HepG2 (cell line): Measurements from ENCODE around the gene DCC. TPM values are rescaled to one million over a fixed set of nuclear protein-coding genes. Genes with fewer than 3 reads are reported as not detected.

Experiments
- ATAC-seq: fragments of 200-7000 bp; cut with Tn5 transposase; 3 replicates; pipeline ENCODE4 v1.9.1; 2020; ENCODE audit warnings: mild to moderate bottlenecking, moderate library complexity
- BruUV-seq: library from RNA; stranded (reverse); fragments of 400-500 nt; replicated peaks from 2 replicates; lab custom pipeline; 2021; lab: Mats Ljungman, UMichigan
- CTCF ChIA-PET: fragments of 300-600 bp; formaldehyde crosslinking; extraction: SDS; loops from one replicate; lab custom pipeline; 2021; ENCODE audit warnings: low total read pairs, inconsistent platforms, low intra/inter-chr PET ratio; lab: Yijun Ruan, JAX
- POLR2A ChIA-PET: fragments of 350-600 bp; sonication (Branson Sonifier 250); formaldehyde crosslinking; loops from one replicate; lab custom pipeline; 2020; ENCODE audit warnings: antibody characterized with exemption, inconsistent platforms; lab: Yijun Ruan, JAX
- DNase-seq: peaks from one replicate; pipeline ENCODE4 v3.0.0-alpha.2; 2015; ENCODE audit warnings: low spot score
- FAIRE-seq: peaks from 3 replicates; lab custom pipeline; 2011; peaks lifted over from hg19 to GRCh38; lab: Jason Lieb, UNC
- H2AFZ ChIP-seq: one replicate; pipeline ENCODE4 v1.6.1; 2011; ENCODE audit warnings: low read length, inconsistent platforms
- H3K27ac ChIP-seq: fragments of 300-600 bp; 3 replicates; pipeline ENCODE4 v1.8.0; 2011; ENCODE audit warnings: mixed run types, mild to moderate bottlenecking, mixed read lengths, low read length, inconsistent platforms; ENCODE audit not compliant: insufficient read depth; ENCODE audit errors: extremely low read length
- H3K27me3 ChIP-seq, 2 experiments: fragments of 200-600 bp in 1 of 2; 2 replicates in 1 of 2; 3 replicates in 1 of 2; pipeline versions ENCODE4 v1.6.0 to v1.8.0; 2011; ENCODE audit warnings: low read length in 2 of 2, mild to moderate bottlenecking in 2 of 2, moderate library complexity in 2 of 2, inconsistent platforms in 1 of 2; ENCODE audit not compliant: insufficient read depth in 2 of 2, control insufficient read depth in 1 of 2
- H3K36me3 ChIP-seq, 2 experiments: fragments of 200-600 bp in 1 of 2; replicated peaks in 1 of 2; 2 replicates in 1 of 2; 3 replicates in 1 of 2; pipeline versions ENCODE4 v1.5.1 to v1.8.0; 2011; ENCODE audit warnings: low read length in 2 of 2, inconsistent platforms in 1 of 2; ENCODE audit not compliant: insufficient read depth in 2 of 2, control insufficient read depth in 1 of 2
- H3K4me1 ChIP-seq: 2 replicates; pipeline ENCODE4 v1.5.1; 2012; ENCODE audit warnings: low read length, inconsistent platforms; ENCODE audit not compliant: insufficient read depth
- H3K4me2 ChIP-seq: 2 replicates; pipeline ENCODE4 v1.6.0; 2011; ENCODE audit warnings: low read depth, low read length, inconsistent platforms
- H3K4me3 ChIP-seq, 3 experiments: fragments of 200-600 bp in 1 of 3; sonication (generic), shearing (Covaris generic) in 1 of 3; replicated peaks in 1 of 3; 2 replicates each; pipeline ENCODE4 v1.5.1; 2011 to 2016; ENCODE audit warnings: low read length in 3 of 3, inconsistent platforms in 2 of 3, low read depth in 2 of 3, mild to moderate bottlenecking in 2 of 3, control low read depth in 1 of 3, mixed read lengths in 1 of 3; ENCODE audit not compliant: insufficient read depth in 1 of 3
- H3K79me2 ChIP-seq: one replicate; pipeline ENCODE4 v1.6.1; 2011; ENCODE audit warnings: low read length, inconsistent platforms; ENCODE audit not compliant: insufficient read depth
- H3K9ac ChIP-seq: 2 replicates; pipeline ENCODE4 v1.6.0; 2011; ENCODE audit warnings: mild to moderate bottlenecking, low read depth, low read length, inconsistent platforms; ENCODE audit not compliant: insufficient read depth
- H3K9me3 ChIP-seq: 2 replicates; pipeline ENCODE4 v1.5.1; 2012; ENCODE audit warnings: mild to moderate bottlenecking, low read length
- H4K20me1 ChIP-seq: 2 replicates; pipeline ENCODE4 v1.6.0; 2011; ENCODE audit warnings: inconsistent platforms, mild to moderate bottlenecking, low read length, moderate library complexity; ENCODE audit not compliant: insufficient read depth
- CHD2 ChIP-seq: IDR thresholded peaks from 2 replicates; pipeline ENCODE4 v1.6.1; 2011; ENCODE audit warnings: low read depth, low read length, improper control_type of control experiment
- DNMT3B ChIP-seq: conservative IDR thresholded peaks from 2 replicates; pipeline ENCODE4 v1.6.1; 2016; ENCODE audit warnings: missing biosample characterization, control low read depth
- ISX ChIP-seq: sonication (generic); formaldehyde crosslinking; conservative IDR thresholded peaks from 2 replicates; pipeline ENCODE4 v1.5.0; 2020; ENCODE audit warnings: missing genetic modification reagents
- ZNF292 ChIP-seq: sonication (generic); formaldehyde crosslinking; IDR thresholded peaks from 2 replicates; pipeline ENCODE4 v1.8.1; 2022; ENCODE audit warnings: mild to moderate bottlenecking, low read depth, missing genetic modification reagents, borderline replicate concordance
- ZNF660 ChIP-seq: sonication (generic); formaldehyde crosslinking; IDR thresholded peaks from 2 replicates; pipeline ENCODE4 v1.5.1; 2020; ENCODE audit warnings: mild to moderate bottlenecking, low read depth, missing genetic modification reagents, borderline replicate concordance
- WGBS: methylation state at CpG from one replicate; pipeline ENCODE4 v1.1.6; 2017; ENCODE audit warnings: low lambda C conversion rate; 5-methylcytosine and 5-hydroxymethylcytosine counted together
- in situ Hi-C: cut with HindIII; loops from 2 replicates; pipeline ENCODE4 v1.10.0; 2017; ENCODE audit warnings: low pct_unique_long_range_greater_than_20kb; ENCODE audit not compliant: extremely low pct_ligation_motif_present
- intact Hi-C: fragments of 100-400 bp; cut with micrococcal nuclease; formaldehyde crosslinking; loops from one replicate; pipeline ENCODE4 v1.10.0; 2022; ENCODE audit not compliant: unreplicated experiment
- polyA plus RNA-seq, 8 experiments: library from polyadenylated mRNA; depleted of rRNA in 3 of 8; stranded (reverse) in 7 of 8; unstranded in 1 of 8; fragments of >200 nt; fragmentation: Illumina TruSeq in 4 of 8; extraction: Trizol in 4 of 8; gene quantifications; 2 replicates each; pipeline versions ENCODE4 v1.2.1 to v1.2.3, GENCODE V29; 2011 to 2016; ENCODE audit warnings: low read depth in 4 of 8, missing spikeins in 1 of 8, mixed read lengths in 1 of 8; ENCODE audit not compliant: insufficient read depth in 1 of 8
- total RNA-seq, 5 experiments: library from RNA; depleted of rRNA; stranded (reverse); fragments of >200 nt; fragmentation: Illumina TruSeq; extraction: Trizol; gene quantifications; 2 replicates each; pipeline ENCODE4 v1.2.3, GENCODE V29; 2016; ENCODE audit warnings: low read depth in 1 of 5
- TF ChIP-seq, protein P1 (sequence below): sonication (generic); formaldehyde crosslinking; IDR thresholded peaks from 2 replicates; pipeline ENCODE4 v1.4.0; 2020; ENCODE audit warnings: missing genetic modification reagents
- TF ChIP-seq, protein P2 (sequence below): sonication (generic); formaldehyde crosslinking; IDR thresholded peaks from 2 replicates; pipeline ENCODE4 v1.4.0; 2020; ENCODE audit warnings: missing genetic modification reagents
- TF ChIP-seq, protein P3 (sequence below): sonication (generic); formaldehyde crosslinking; IDR thresholded peaks from 2 replicates; pipeline ENCODE4 v1.8.0; 2022; ENCODE audit warnings: missing genetic modification reagents, mild to moderate bottlenecking, inconsistent platforms, borderline replicate concordance

Gene DCC
- total and polyA plus RNA-seq, 2 of the 13 experiments (the other 11 are each of a cell fraction or from before 2014, with no cell fraction given): not detected

DNA sequence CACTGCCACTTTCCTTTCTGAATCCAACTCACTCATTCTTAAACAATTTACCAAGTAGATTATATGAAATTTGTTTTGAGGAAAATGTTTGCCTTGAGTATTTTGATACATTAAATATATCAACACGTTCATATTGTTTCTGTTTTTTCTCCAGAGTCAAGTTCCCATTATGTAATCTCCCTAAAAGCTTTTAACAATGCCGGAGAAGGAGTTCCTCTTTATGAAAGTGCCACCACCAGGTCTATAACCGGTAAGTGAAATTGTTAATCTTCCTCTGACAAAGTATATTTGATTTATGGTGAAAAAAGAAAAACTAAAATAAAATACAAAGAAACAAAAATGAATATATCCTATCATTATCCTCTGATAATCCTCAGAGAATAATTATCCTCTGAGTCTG, 1045.9 kb downstream of the DCC start:
- no peak for DNase-seq
- FAIRE-seq: no peak
- H3K79me2 ChIP-seq: no peaks in the 10 kb centered on the region
- in situ Hi-C loops: loop anchor here (25.0 kb wide), 1 partner anchor 674 kb away; no protein-coding TSS in a partner anchor
- H3K9ac ChIP-seq: no peak overlapping the region
- no peaks in the 10 kb centered on the region for H3K9me3 ChIP-seq
- H3K27me3 ChIP-seq: no peaks in the 10 kb centered on the region; a peak in 1 of 5 replicates
- H4K20me1 ChIP-seq: no peaks in the 10 kb centered on the region
- no peak overlapping the region for H2AFZ ChIP-seq
- POLR2A ChIA-PET: no interaction called here
- CTCF ChIA-PET: no interaction called here
- no peaks in the 10 kb centered on the region for H3K4me1 ChIP-seq
- no TSS peak for BruUV-seq
- intact Hi-C loops: no loop called here
- no peak overlapping the region for H3K4me2 ChIP-seq
- H3K36me3 ChIP-seq: no peaks in the 10 kb centered on the region
- no peak for ATAC-seq
- H3K27ac ChIP-seq: no peak overlapping the region
- TF ChIP-seq, protein P1, sequence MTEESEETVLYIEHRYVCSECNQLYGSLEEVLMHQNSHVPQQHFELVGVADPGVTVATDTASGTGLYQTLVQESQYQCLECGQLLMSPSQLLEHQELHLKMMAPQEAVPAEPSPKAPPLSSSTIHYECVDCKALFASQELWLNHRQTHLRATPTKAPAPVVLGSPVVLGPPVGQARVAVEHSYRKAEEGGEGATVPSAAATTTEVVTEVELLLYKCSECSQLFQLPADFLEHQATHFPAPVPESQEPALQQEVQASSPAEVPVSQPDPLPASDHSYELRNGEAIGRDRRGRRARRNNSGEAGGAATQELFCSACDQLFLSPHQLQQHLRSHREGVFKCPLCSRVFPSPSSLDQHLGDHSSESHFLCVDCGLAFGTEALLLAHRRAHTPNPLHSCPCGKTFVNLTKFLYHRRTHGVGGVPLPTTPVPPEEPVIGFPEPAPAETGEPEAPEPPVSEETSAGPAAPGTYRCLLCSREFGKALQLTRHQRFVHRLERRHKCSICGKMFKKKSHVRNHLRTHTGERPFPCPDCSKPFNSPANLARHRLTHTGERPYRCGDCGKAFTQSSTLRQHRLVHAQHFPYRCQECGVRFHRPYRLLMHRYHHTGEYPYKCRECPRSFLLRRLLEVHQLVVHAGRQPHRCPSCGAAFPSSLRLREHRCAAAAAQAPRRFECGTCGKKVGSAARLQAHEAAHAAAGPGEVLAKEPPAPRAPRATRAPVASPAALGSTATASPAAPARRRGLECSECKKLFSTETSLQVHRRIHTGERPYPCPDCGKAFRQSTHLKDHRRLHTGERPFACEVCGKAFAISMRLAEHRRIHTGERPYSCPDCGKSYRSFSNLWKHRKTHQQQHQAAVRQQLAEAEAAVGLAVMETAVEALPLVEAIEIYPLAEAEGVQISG (CRISPR knock-in tag): no peak
- TF ChIP-seq, protein P2, sequence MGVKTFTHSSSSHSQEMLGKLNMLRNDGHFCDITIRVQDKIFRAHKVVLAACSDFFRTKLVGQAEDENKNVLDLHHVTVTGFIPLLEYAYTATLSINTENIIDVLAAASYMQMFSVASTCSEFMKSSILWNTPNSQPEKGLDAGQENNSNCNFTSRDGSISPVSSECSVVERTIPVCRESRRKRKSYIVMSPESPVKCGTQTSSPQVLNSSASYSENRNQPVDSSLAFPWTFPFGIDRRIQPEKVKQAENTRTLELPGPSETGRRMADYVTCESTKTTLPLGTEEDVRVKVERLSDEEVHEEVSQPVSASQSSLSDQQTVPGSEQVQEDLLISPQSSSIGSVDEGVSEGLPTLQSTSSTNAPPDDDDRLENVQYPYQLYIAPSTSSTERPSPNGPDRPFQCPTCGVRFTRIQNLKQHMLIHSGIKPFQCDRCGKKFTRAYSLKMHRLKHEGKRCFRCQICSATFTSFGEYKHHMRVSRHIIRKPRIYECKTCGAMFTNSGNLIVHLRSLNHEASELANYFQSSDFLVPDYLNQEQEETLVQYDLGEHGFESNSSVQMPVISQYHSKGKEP (CRISPR knock-in tag): no peak
- TF ChIP-seq, protein P3, sequence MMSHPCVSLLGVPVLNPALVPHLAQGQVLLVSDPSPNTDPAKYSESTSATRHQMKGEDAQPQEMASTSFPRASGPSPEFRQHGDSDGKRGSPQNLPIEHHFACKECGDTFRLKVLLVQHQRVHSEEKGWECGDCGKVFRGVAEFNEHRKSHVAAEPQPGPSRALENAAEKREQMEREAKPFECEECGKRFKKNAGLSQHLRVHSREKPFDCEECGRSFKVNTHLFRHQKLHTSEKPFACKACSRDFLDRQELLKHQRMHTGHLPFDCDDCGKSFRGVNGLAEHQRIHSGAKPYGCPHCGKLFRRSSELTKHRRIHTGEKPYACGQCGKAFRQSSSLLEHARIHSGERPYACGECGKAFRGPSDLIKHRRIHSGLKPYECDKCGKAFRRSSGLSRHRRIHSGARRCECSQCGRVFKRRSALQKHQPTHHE: no peak
- TF ChIP-seq ZNF660 (CRISPR knock-in tag) (no peak), ZNF292 (CRISPR knock-in tag) (no peak), DNMT3B (no peak), CHD2 (no peak), ISX (no peak)
- under 1% methylated on average over 3 of the region's 3 CpGs for WGBS
- H3K4me3 ChIP-seq: no peak overlapping the region
